ENCODE results near the gene CDKL2.

DNA sequence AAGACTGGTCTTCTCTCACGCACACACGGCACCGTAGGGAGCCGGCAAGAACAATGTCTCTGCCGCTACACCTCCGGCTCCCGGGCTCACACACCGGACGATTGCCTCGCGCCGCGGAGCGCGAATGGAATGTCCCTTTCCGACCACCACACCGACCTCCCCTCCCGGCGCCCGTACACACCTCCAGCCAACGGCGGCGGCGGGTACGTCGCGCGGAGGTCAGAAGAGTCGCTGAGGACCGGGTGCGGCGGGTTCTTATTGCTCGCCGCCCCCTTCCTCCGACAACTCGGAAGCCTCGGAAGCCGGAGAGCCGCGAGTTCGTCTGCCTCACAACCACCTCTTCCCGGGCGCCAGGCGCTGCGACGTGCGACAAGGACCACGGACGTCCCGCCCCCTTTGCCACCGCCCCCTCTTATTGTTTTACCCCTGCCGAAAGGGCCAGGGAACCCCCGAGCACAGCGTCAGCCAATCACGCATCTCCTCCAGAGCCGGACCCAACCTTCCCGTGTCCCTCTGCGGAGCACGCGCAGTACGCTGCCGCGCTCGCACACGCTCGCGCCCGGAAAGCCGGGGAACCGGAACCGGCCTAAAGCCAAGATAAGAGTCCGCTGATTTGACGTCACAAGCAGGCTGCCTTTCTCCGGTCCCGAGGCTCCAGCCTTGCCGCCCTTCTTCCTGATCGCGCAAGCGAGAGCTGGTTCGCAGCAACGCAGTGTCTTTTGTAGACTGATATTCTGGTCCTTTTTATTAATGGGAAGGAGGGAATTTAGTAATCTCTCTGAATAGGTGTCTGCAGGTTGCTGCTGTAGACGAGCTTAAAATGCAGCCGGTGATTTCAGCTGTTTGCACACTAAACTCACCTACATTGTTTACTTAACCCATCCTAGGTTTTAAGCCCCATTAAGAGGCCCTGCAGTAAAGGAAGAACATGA, 43.0 kb upstream of the CDKL2 start, which contains the start of gene G3BP2:
- peak; percentile 86 to 90 for TF ChIP-seq POLR2A (IDR thresholded peaks at IDR 0.05)
- TF ChIP-seq, protein P1, sequence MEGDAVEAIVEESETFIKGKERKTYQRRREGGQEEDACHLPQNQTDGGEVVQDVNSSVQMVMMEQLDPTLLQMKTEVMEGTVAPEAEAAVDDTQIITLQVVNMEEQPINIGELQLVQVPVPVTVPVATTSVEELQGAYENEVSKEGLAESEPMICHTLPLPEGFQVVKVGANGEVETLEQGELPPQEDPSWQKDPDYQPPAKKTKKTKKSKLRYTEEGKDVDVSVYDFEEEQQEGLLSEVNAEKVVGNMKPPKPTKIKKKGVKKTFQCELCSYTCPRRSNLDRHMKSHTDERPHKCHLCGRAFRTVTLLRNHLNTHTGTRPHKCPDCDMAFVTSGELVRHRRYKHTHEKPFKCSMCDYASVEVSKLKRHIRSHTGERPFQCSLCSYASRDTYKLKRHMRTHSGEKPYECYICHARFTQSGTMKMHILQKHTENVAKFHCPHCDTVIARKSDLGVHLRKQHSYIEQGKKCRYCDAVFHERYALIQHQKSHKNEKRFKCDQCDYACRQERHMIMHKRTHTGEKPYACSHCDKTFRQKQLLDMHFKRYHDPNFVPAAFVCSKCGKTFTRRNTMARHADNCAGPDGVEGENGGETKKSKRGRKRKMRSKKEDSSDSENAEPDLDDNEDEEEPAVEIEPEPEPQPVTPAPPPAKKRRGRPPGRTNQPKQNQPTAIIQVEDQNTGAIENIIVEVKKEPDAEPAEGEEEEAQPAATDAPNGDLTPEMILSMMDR (IDR thresholded peaks at IDR 0.05), result peak in 1 of 4 experiments; percentile 12

Data from uterus (tissue), 2 donors.